Measurements from ENCODE around the gene TMEM163.
"Not testable (repeated sequence)": the region's sequence is repeated elsewhere in the genome, so short reads cannot be mapped to it uniquely, and the experiment has no call there.

Gene TMEM163

DNA sequence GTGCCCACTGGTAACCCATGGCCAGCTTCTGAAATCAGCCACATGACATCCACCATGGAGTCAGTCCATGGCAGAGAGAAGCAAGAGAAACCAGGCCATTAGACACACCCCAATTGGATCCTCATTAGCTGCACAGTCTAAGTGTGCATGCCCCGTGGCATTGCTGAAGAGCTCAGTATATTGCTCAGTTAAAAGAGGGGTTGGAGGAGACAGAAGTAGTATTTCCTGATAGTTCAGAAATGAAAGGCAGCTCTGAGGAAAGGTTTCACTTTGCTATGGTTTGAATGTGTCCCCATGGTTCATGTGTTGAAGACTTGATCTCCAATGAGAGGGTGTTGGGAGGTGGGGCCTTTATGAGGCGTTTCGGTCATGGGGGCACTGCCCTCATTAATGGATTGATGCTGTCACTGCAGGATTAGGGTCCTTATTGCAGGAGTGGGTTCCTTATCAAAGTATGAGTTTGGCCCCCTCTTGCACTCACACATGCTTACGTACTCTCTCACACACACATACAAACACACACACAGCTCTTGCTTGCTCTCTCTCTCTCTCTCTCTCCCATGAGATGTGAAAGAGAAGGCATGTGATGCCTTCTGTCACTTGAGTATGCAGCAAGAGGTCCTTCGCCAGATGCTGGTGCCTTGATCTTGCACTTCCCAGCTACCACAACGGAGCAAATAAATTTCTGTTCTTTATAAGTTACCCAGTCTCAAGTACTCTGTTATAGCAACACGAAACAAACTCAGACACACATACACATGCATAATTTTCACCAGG is 58.0 kb downstream of the TMEM163 start:
- DNase-seq = no peak

DNA sequence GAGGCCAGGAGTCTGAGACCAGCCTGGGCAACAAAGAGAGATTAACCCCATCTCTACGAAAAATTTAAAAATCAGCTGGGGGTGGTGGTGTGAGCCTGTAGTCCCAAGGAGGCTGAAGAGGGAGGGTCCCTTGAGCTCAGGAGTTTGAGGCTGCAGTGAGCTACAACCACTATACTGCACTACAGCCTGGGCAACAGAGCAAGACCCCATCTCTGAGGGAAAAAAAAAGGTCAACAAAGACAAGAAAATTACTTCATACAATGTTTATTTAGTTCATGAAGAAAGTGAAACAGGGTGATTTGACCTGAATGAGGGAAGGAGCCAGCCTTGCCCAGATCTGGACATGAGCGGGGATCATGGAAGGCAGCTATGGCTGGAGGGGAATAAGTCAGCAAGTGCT is 59.1 kb downstream of the TMEM163 start:
- DNase-seq = no peak

DNA sequence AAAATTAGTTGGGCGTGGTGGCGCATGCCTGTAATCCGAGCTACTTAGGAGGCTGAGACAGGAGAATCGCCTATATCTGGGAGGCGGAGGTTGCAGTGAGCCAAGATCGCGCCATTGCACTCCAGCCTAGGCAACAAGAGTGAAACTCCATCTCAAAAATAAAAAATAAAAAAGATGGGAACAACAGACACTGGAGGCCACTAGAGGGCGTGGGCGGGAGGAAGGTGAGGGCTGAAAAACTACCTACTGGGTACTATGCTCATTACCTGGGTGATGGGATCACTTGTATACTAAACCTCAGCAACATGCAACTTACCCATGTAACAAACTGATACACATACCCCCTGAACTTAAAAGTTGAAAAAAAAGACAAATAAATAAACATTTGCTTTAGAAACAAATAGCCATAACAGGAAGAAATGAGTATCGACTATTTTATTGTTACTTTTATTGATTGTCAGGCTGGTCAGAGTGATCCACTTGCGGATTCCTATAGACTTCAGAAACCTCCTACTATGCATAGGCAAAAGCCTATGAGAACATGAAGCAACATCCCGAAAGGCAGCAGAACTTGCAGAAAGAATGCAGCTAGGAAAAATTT is 61.0 kb downstream of the TMEM163 start:
- DNase-seq = no peak

DNA sequence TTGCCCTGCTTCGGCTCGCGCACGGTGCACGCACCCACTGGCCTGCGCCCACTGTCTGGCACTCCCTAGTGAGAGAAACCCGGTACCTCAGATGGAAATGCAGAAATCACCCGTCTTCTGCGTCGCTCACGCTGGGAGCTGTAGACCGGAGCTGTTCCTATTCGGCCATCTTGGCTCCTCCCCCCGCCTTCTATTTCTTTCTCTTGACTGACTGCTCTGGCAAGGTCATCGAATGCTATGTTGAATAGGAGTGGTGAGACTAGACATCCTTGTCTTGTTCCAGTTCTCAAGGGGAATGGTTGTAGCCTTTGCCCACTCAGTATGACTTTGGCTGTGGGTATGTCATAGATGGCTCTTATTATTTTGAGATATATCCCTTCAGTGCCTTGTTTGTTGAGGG is 62.4 kb downstream of the TMEM163 start:
- DNase-seq = not testable (repeated sequence)

DNA sequence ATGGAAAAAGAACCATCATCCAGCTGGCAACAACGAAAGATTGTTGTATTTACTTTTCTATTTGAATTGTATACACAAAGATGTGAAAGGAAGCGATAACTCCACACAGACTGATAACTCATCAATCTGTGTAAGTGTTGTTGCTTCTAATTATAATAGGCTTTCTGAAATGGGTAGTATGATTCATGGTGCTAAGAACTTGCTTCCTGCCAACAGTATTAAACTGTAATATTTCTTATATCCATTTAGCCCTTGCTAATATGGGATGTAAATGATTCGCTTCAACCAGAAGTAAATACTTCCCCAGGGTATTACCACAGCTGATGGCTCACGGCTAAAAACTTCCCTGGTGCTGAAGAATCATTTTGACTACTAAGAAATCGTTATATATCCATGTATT is 70.2 kb downstream of the TMEM163 start:
- DNase-seq = no peak

- no peak for DNase-seq
Observed at GRCh38 chr2:134647607-134648256, 71.1 kb downstream of the TMEM163 start.

DNA sequence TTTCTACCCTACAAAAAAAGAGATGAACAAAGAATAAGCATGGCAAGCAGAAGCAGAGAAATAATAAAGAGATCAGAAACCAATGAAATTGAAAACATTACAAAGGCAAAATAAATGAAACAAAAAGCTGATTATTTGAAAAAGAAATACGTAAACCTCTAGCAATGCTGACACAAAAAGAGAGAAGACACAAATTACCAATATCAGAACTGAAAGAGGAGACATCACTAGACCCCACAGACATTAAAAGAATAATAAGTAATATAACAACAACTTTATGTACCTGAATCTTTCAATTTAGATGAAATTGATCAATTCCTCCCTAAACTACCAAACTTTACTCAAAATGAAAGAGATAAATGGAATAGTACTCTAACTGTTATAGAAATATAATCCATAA is 75.9 kb downstream of the TMEM163 start:
- DNase-seq = no peak

DNA sequence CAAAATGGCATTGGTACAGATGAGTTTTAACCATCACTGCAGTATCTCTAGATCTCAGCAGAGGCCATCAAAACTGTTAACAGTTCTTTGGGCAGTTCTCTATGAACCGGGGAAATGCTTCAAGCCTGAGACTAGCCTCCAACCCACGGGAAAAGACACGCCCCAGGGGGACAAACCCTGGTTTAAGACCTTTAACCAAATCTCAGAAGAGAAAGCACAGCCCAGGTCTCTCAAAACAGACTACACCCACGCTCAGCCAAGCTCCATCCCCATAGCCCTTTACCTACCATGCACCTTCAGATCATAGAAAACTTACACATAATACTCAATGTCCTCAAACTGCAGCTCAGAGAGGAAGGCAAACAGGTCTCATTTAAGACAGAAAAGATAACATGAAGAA is 78.3 kb downstream of the TMEM163 start:
- no peak for DNase-seq

GRCh38 chr2:134639265-134639664 is 79.5 kb downstream of the TMEM163 start:
- DNase-seq = no peak

DNA sequence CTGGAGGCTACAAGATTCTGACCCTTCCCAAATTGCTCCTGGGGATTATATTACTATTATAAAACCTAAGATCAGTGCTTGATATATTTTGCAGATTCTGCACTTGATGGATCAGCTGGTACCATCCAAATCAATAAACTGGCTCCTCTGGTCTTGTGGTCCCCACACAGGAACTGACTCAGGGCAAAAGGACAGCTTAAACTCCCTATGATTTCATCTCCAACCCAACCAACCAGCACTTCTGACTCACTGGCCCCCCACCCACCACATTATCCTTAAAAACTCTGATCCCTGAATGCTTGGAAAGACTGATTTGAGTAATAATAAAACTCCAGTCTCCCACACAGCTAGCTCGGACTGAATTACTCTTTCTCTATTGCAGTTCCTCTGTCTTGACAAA is 82.1 kb downstream of the TMEM163 start:
- DNase-seq = no peak

GRCh38 chr2:134634054-134634753 is 84.6 kb downstream of the TMEM163 start:
- no peak for DNase-seq

- no peak for DNase-seq
Observed at GRCh38 chr2:134630504-134631159, 88.2 kb downstream of the TMEM163 start.

GRCh38 chr2:134628453-134628852 is 90.3 kb downstream of the TMEM163 start:
- DNase-seq = no peak

DNA sequence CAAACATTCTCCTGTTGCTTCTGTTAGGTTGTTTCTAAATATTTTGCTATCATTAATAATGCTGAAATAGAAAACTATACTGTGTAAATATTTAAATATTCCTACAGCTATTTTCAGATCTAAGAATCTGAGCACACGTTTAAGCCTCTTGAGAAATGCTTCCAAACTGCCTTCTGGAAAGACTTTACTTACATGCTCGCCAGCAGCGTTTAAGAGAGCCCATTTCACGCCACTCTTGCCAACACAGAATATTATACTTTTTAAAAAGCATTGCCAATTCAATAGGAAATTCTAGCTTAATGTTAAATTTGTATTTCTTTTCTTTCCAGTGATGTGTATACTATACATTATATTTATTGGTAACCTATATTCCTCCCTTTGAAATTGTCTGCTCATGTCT is 92.0 kb downstream of the TMEM163 start:
- DNase-seq = no peak

GRCh38 chr2:134625311-134625710 is 93.5 kb downstream of the TMEM163 start:
- no peak for DNase-seq

GRCh38 chr2:134623796-134624195 is 95.0 kb downstream of the TMEM163 start:
- DNase-seq = no peak

DNA sequence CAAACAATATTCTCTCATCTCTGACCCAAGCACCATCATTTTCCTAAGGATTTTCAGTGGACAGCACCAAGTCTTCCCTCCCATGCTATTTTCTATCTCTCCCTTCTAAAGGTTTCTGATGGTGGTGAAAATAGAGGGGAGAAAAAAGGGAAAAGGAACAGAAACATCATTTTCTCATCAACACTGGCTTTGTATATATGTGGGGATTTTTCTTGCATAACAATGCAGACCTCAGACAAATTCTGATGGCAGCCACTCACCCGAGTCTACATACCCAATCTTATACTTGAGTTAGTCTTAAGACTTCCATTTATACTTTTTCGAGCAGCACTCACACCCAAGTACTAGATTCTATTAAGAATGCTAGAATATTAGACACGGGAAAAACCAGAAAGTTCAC is 95.8 kb downstream of the TMEM163 start:
- DNase-seq = no peak

- no peak for DNase-seq
Observed at GRCh38 chr2:134621939-134622705, 96.7 kb downstream of the TMEM163 start.

DNA sequence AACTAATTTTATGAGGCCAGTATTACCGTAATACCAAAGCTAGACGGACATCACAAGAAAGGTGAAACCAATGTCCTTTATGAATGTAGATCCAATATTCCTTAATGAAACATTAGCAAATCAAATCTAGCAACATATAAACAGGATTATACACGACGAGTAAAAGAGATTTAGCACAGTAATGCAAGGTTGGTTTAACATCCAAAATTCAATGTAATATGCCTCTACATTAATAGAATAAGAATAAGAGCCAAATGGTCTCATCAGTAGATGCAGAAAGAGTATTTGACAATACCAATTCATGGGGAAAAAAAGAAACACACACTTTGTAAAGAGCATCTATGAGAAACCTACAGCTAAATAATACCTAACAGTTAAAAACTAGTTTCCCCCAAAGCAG is 99.5 kb downstream of the TMEM163 start:
- DNase-seq = no peak

- DNase-seq = not testable (repeated sequence)
Observed at GRCh38 chr2:134615480-134615879, 103.3 kb downstream of the TMEM163 start.

GRCh38 chr2:134611316-134611715 is 107.5 kb downstream of the TMEM163 start:
- no peak for DNase-seq

- DNase-seq = no peak
Observed at GRCh38 chr2:134610871-134611270, 107.9 kb downstream of the TMEM163 start.

Measured in NCI-H1048 (cell line).